ENCODE measurements around the gene ACTN4. TPM values are rescaled to one million over a fixed set of nuclear protein-coding genes. Genes with fewer than 3 reads are reported as not detected.

ACTN4 gene
- total and polyA plus RNA-seq, 2 donors (not counting 3 experiments of a cell fraction or from before 2014, with no cell fraction given): 313 to 748 TPM

DNA sequence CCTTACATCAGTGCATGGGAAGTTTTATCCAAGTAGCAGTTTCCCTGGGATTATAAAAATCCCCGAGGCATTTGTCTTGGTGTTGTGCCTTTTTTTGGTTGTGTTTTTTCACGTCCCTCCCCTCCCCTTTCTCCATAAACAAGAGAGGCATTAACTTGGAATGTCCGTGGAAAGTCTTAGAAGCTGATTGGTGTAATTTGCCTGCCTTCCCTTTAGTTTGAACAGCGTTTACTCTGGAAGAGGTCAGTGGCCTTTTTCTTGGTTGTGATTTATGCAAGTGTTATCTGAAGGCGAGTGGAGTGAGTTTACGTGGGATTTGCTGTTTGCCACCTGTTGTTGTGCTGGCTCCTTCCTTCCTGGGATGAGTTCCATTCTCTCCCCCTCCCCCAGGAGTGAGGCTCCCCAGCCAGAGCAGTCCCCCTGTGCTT lies 7.2 kb downstream of the ACTN4 start:
- H3K79me2 ChIP-seq (ENCODE audit: control insufficient read depth, insufficient read depth, low read length): peaks cover 100% of the 10 kb centered on the region
- BruUV-seq (replicated peaks): no TSS peak
- no peak overlapping the region for H3K4me3 ChIP-seq (replicated peaks in 1 of 3; ENCODE audit: insufficient read depth in 1 of 3, low read depth in 1 of 3, low read length in 3 of 3)
- intact Hi-C loops (cut with micrococcal nuclease): no loop called here
- no peaks in the 10 kb centered on the region for H3K9me3 ChIP-seq (replicated peaks; ENCODE audit: control insufficient read depth, insufficient read depth, low read length)
- dilution Hi-C loops (cut with MboI; ENCODE audit: extremely low pct_ligation_motif_present, low sequenced_read_pairs): no loop called here
- TF ChIP-seq, protein P1, sequence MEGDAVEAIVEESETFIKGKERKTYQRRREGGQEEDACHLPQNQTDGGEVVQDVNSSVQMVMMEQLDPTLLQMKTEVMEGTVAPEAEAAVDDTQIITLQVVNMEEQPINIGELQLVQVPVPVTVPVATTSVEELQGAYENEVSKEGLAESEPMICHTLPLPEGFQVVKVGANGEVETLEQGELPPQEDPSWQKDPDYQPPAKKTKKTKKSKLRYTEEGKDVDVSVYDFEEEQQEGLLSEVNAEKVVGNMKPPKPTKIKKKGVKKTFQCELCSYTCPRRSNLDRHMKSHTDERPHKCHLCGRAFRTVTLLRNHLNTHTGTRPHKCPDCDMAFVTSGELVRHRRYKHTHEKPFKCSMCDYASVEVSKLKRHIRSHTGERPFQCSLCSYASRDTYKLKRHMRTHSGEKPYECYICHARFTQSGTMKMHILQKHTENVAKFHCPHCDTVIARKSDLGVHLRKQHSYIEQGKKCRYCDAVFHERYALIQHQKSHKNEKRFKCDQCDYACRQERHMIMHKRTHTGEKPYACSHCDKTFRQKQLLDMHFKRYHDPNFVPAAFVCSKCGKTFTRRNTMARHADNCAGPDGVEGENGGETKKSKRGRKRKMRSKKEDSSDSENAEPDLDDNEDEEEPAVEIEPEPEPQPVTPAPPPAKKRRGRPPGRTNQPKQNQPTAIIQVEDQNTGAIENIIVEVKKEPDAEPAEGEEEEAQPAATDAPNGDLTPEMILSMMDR (IDR thresholded peaks at IDR 0.05; ENCODE audit: extremely low read depth in 1 of 2, insufficient read depth in 1 of 2, low read depth in 1 of 2, low read length in 2 of 2): no peak
- TF ChIP-seq POLR2A (IDR thresholded peaks at IDR 0.05; ENCODE audit: low read depth, low read length): no peak
- TF ChIP-seq POLR2AphosphoS5 (IDR thresholded peaks at IDR 0.05; ENCODE audit: insufficient read depth, low read depth, low read length): no peak
- TF ChIP-seq MYC (IDR thresholded peaks at IDR 0.05; ENCODE audit: low read depth, low read length): no peak
- H4K20me1 ChIP-seq (replicated peaks; ENCODE audit: control insufficient read depth, extremely low read depth, insufficient read depth, low read length): no peaks in the 10 kb centered on the region
- peaks cover 88% of the 10 kb centered on the region for H3K4me1 ChIP-seq (ENCODE audit: control insufficient read depth, extremely low read depth, insufficient read depth, low read length)
- ChIA-PET POLR2A (no interaction called here), CTCF (interaction anchor here (1.4 kb wide), 1 partner anchor 18 kb away, joined by 4 read pairs; no protein-coding TSS in a partner anchor)
- FAIRE-seq (peak; percentile 66), DNase-seq (ENCODE audit: low read depth, low spot score) (peak; percentile 78)
- H3K27me3 ChIP-seq (ENCODE audit: control insufficient read depth in 2 of 2, insufficient read depth in 2 of 2, low read length in 2 of 2): no peaks in the 10 kb centered on the region
- peak overlapping the region; percentile 54 for H3K27ac ChIP-seq (ENCODE audit: insufficient read depth, low read depth, low read length)
- peak overlapping the region; percentile 23 for H3K9ac ChIP-seq (replicated peaks; ENCODE audit: extremely low read depth, insufficient read depth, low read length)
- H3K36me3 ChIP-seq (ENCODE audit: control insufficient read depth in 2 of 2, extremely low read depth in 1 of 2, insufficient read depth in 2 of 2, low read length in 2 of 2): no peaks in the 10 kb centered on the region
- peak overlapping the region; percentile 9 for H3K4me2 ChIP-seq (ENCODE audit: insufficient read depth, low read length)
- no peak overlapping the region for H2AFZ ChIP-seq (ENCODE audit: low read depth, low read length)
- no peaks in the 10 kb centered on the region for H3K9me1 ChIP-seq (replicated peaks; ENCODE audit: control insufficient read depth, extremely low read depth, insufficient read depth, low read length)

DNA sequence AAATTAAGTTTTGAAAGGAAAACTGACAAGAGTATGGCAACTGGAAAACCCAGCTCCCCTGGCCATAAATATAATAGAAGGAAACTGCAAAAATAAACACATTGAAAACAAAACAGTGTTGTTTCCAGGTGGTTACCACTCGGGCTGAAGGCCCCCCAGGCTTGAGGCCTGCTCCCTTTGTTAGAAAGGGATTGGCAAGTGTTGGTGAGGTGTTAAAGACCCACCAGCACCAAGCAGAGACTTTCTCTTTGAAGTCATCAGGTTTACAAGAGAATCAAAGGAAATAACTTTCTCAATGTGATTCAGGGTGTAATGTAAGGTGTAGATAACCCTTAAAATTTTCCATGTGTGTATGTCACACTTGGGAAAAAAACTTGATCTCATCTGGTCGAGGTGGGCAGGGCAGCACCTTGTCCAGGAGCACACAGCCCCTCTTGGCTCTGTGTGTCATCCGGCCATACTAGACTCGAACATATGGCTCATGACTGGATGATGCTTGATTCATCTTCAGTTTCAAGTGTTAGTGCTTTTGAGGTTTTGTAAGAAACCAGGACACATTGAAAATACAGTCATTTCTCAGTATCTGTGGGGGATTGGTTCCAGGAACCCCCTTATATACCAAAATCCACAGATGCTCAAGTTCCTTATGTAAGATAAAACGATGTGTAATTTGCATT lies 7.8 kb downstream of the ACTN4 start:
- CTCF ChIA-PET: interaction anchor here (1.1 to 1.4 kb wide), 2 partner anchors 18 to 21 kb away, joined by 3 to 4 read pairs; no protein-coding TSS in a partner anchor
- dilution Hi-C loops (cut with MboI; ENCODE audit: extremely low pct_ligation_motif_present, low sequenced_read_pairs) (no loop called here), intact Hi-C loops (cut with micrococcal nuclease) (no loop called here)
- Histone ChIP-seq H3K79me2 (ENCODE audit: control insufficient read depth, insufficient read depth, low read length) (peaks cover 100% of the 10 kb centered on the region), H4K20me1 (replicated peaks; ENCODE audit: control insufficient read depth, extremely low read depth, insufficient read depth, low read length) (no peaks in the 10 kb centered on the region), H3K9me3 (replicated peaks; ENCODE audit: control insufficient read depth, insufficient read depth, low read length) (no peaks in the 10 kb centered on the region), H3K27ac (ENCODE audit: insufficient read depth, low read depth, low read length) (peak overlapping the region; percentile 54), H3K9me1 (replicated peaks; ENCODE audit: control insufficient read depth, extremely low read depth, insufficient read depth, low read length) (no peaks in the 10 kb centered on the region), H2AFZ (ENCODE audit: low read depth, low read length) (no peak overlapping the region), H3K4me3 (replicated peaks in 1 of 3; ENCODE audit: insufficient read depth in 1 of 3, low read depth in 1 of 3, low read length in 3 of 3) (no peak overlapping the region), H3K36me3 (ENCODE audit: control insufficient read depth in 2 of 2, extremely low read depth in 1 of 2, insufficient read depth in 2 of 2, low read length in 2 of 2) (no peaks in the 10 kb centered on the region), H3K27me3 (ENCODE audit: control insufficient read depth in 2 of 2, insufficient read depth in 2 of 2, low read length in 2 of 2) (no peaks in the 10 kb centered on the region), H3K4me2 (ENCODE audit: insufficient read depth, low read length) (peak overlapping the region; percentile 9), H3K4me1 (ENCODE audit: control insufficient read depth, extremely low read depth, insufficient read depth, low read length) (peaks cover 86% of the 10 kb centered on the region), H3K9ac (replicated peaks; ENCODE audit: extremely low read depth, insufficient read depth, low read length) (peak overlapping the region; percentile 23)
- BruUV-seq (replicated peaks): no TSS peak
- POLR2A ChIA-PET: no interaction called here
- TF ChIP-seq, protein P1 (IDR thresholded peaks at IDR 0.05; ENCODE audit: extremely low read depth in 1 of 2, insufficient read depth in 1 of 2, low read depth in 1 of 2, low read length in 2 of 2): no peak
- no peak for TF ChIP-seq MYC (IDR thresholded peaks at IDR 0.05; ENCODE audit: low read depth, low read length)
- TF ChIP-seq EZH2 (IDR thresholded peaks at IDR 0.05; ENCODE audit: borderline replicate concordance, low read depth, low read length, severe bottlenecking): no peak
- no peak for TF ChIP-seq POLR2AphosphoS5 (IDR thresholded peaks at IDR 0.05; ENCODE audit: insufficient read depth, low read depth, low read length)
- no peak for TF ChIP-seq JUN (IDR thresholded peaks at IDR 0.05; ENCODE audit: borderline replicate concordance, insufficient read depth, insufficient read length, low read depth)
- TF ChIP-seq, protein P2, sequence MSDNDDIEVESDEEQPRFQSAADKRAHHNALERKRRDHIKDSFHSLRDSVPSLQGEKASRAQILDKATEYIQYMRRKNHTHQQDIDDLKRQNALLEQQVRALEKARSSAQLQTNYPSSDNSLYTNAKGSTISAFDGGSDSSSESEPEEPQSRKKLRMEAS (IDR thresholded peaks at IDR 0.05; ENCODE audit: insufficient read depth, insufficient read length): no peak
- no peak for TF ChIP-seq FOS (IDR thresholded peaks at IDR 0.05; ENCODE audit: borderline replicate concordance, insufficient read depth, low read length)
- TF ChIP-seq GATA2 (IDR thresholded peaks at IDR 0.05; ENCODE audit: insufficient read depth, insufficient read length, low read depth, low read length): no peak
- no peak for TF ChIP-seq POLR2A (IDR thresholded peaks at IDR 0.05; ENCODE audit: low read depth, low read length)
- peak; percentile 12 for FAIRE-seq
- no peak for DNase-seq (ENCODE audit: low read depth, low spot score)
